ENCODE measurements around the gene ATP6V1C2.

The ATP6V1C2 gene

DNA sequence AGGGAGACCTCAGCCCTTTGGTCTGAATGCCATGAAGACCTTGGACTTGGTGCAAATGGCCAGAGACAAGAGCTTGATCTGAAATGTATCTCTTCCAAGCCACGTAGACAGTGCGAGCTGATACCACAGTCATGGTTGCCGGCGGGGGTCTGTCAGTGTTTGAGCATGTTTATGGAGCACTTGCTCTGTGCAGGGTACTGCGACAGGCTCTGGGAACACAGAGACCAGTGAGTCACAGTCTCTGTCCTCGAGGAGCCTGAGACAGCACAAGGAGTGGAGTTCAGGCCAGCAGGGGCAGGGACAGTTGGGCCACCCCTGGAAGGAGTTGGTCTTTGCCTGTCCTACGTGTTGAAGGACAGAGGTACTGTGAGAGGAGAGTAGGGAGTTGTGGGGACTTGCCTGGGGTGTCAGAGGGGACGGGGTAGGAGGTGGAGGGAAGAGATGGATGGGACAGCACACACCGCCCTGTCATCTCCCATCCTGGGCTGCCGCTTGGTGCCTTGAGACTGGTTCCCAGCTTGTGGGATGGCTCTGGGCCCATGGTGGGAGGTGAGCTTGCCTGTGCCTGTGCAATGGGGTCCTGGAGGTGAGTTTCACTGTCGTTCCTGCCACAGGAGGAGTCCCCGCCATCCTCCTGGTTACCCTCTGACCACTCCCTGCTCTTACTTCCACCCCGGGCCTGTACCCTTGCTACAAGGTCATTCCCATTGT lies 39.5 kb downstream of the ATP6V1C2 start:
- TF ChIP-seq, protein P1, sequence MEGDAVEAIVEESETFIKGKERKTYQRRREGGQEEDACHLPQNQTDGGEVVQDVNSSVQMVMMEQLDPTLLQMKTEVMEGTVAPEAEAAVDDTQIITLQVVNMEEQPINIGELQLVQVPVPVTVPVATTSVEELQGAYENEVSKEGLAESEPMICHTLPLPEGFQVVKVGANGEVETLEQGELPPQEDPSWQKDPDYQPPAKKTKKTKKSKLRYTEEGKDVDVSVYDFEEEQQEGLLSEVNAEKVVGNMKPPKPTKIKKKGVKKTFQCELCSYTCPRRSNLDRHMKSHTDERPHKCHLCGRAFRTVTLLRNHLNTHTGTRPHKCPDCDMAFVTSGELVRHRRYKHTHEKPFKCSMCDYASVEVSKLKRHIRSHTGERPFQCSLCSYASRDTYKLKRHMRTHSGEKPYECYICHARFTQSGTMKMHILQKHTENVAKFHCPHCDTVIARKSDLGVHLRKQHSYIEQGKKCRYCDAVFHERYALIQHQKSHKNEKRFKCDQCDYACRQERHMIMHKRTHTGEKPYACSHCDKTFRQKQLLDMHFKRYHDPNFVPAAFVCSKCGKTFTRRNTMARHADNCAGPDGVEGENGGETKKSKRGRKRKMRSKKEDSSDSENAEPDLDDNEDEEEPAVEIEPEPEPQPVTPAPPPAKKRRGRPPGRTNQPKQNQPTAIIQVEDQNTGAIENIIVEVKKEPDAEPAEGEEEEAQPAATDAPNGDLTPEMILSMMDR (IDR thresholded peaks at IDR 0.05; ENCODE audit: low read depth, low read length): no peak

DNA sequence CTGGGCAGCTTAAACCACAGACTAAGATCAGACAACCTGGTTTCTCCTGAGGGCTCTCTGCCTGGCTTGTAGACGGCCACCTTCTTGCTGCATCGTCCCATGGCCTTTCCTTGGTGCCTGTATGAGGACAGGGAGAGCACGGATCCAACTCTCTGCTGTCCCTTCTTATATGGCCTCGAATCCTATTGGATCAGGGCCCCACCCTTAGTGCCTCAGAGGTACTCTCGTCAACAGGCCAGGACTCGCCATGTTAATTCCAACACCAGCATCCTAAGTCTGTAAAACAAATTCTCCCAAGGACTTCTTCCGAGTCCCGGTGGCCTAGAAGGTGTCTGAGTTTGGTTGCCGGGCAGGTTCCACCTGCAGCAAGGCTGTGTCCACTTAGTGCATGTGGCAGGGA lies 40.2 kb downstream of the ATP6V1C2 start:
- no peak for DNase-seq (ENCODE audit: extremely low read depth, low read depth)
- TF ChIP-seq, protein P1 (IDR thresholded peaks at IDR 0.05; ENCODE audit: low read depth, low read length): no peak

More for the DNA sequence above, 39.5 kb downstream of the ATP6V1C2 start:
- no peak for DNase-seq (ENCODE audit: extremely low read depth, low read depth)

DNA sequence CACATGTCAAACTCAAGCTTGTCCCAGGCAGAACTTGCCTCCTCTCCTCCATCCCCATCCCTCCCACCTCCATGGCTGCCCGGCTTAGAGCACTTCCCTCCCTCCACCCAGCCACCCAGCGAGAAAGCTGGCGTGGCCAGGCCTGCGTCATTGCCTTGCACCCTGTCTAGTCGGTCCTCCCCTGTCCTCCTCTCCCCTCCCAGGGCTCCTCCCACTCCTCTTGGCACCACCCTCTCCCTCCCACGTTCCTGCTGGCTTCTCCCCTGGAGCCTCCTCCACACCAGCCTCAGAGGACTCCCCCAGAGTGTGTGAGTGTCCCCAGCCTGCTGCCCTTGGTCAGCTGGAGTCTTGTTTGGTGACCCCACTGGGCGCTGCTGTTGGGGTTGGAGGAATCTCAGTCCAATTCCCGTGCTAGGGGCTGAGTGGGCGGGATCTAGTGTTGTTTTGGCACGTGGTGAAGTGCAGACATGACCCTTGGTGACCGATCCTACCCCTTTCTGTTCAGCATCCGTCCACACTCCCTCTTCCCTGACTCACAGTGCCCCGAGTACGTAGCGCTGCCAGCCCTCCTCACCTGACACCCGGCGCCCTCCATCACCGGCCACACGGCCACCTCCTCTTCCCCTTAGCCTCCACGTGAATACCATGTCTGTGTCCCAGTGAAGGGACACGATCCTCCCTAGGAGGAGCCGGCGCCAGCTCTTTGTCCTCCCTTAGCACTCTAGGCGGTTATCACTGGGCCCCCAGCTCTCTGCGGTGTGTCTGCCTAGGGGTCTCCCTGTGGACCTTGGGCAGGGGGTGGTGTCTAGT lies 41.4 kb downstream of the ATP6V1C2 start:
- no peak for DNase-seq (ENCODE audit: extremely low read depth, low read depth)
- TF ChIP-seq, protein P1 (IDR thresholded peaks at IDR 0.05; ENCODE audit: low read depth, low read length): no peak

DNA sequence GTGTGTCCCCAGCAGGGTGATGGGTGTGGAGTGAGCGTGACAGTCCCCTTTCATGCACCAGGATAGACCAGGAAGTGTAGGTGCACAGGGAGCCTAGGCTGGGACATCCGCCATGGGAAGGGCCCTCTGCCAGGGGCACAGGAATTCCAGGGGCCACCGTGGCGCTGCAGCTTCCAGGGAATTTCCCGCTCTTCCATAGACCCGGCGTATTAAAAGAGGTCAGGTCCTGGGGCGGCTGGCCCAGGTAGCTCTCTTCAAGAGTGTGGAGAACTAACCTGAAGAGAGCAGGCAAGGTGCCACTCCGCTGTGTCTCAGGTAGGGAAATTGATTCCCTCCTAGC lies 42.0 kb downstream of the ATP6V1C2 start:
- TF ChIP-seq, protein P1 (IDR thresholded peaks at IDR 0.05; ENCODE audit: low read depth, low read length): no peak
- DNase-seq (ENCODE audit: extremely low read depth, low read depth): no peak

DNA sequence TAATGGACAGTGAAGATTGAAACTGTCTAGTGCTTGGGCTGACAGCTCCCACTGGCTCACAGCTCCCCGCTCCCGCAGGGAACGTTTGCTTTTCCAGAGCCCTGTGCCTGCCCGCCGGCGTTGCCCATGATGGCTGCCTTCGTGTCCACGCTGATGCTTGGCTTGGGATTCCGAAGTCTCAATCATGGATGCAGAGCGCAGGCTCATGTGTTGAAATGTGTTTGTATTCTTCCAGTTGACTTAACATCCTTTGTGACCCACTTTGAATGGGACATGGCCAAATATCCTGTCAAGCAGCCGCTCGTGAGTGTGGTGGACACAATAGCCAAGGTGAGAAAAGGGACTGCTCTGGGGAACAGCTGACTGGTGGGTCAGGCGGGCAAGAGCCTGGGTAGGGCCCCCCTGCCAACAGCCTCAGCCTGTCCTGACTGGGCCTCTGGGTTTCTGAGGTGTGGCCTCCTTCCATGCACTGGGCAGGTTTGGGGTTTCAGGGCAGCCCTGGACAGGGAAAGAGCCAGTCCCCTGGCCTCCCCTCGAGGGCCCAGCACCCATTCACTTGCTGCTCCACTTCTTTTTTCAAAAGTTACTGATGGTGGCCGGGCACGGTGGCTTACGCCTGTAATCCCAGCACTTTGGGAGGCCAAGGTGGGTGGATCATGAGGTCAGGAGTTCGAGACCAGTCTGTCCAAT lies 42.8 kb downstream of the ATP6V1C2 start:
- TF ChIP-seq, protein P1 (IDR thresholded peaks at IDR 0.05; ENCODE audit: low read depth, low read length): no peak
- no peak for DNase-seq (ENCODE audit: extremely low read depth, low read depth)

DNA sequence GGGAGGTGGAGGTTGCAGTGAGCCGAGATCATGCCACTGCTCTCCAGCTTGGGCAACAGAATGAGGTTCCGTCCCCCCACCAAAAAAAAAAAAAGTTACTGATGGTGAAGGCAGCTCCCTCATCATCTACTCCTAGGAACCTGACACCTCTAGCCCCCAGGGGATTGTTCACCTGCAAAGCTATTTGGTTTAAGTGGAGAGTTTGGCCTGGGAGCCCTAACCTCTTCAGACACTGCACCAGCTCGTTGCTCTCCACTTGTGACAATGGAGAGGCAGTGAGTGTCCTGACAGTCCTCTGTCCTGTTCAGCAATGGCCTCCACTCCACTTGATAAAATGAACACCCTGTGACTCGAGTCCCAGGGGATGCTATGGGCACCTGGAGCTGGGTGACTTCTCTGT lies 43.5 kb downstream of the ATP6V1C2 start:
- DNase-seq (ENCODE audit: extremely low read depth, low read depth): no peak
- TF ChIP-seq, protein P1 (IDR thresholded peaks at IDR 0.05; ENCODE audit: low read depth, low read length): no peak

DNA sequence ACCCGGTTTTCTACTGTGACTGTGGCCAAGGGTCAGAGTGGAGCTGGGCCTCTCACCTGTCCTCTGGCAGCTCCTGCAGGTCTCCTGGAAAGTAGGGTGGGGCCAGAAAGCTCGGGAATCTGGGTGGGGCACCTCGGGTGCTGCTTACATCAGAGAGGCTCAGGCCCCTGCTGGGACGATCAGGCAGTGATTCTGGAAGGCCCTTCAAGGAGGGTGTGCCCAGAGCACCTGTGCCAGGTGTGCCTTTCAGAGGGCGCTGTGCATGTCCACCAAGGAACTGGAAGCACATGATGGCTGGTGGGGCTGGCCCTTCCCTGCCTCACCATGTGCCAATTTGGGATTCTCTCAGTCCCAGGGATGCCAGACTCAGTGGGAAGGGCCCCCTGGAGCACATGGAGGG lies 44.0 kb downstream of the ATP6V1C2 start:
- TF ChIP-seq, protein P1 (IDR thresholded peaks at IDR 0.05; ENCODE audit: low read depth, low read length): no peak
- DNase-seq (ENCODE audit: extremely low read depth, low read depth): no peak
